AG08396 (cell line): Measurements from ENCODE around the gene VILL.
A peak's percentile ranks its signal among the peaks of the same experiment; 100 is the strongest.

Experiments
- DNase-seq: peaks from one replicate; pipeline ENCODE4 v3.0.0; 2012; ENCODE audit warnings: low spot score, mixed read lengths

Gene VILL

DNA sequence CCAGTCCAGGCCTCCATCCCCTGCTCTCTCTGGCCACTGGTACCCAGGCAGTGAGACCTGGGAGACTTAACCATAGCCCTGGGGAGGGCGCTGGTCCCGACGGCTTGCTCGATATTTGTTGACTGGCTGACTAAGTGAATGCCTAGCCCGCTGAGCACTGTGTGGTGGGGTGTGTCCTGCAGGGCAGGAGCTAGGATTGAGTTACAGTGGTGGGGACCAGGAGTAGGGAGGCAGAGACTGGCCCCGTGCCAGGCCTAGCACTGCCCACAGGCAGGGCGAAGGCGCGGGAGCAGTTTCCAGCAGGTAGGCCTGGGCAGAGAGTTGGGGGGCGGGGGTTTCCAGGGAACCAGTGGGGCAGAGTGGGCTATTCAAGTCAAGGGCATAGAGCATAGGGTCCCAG lies at the start of gene VILL:
Gene VILL, plus strand, starts transcription at position 260 of the 400 bp plus-strand sequence. CDS start 2,887 bp downstream, outside the sequence.
- DNase-seq: no peak

DNA sequence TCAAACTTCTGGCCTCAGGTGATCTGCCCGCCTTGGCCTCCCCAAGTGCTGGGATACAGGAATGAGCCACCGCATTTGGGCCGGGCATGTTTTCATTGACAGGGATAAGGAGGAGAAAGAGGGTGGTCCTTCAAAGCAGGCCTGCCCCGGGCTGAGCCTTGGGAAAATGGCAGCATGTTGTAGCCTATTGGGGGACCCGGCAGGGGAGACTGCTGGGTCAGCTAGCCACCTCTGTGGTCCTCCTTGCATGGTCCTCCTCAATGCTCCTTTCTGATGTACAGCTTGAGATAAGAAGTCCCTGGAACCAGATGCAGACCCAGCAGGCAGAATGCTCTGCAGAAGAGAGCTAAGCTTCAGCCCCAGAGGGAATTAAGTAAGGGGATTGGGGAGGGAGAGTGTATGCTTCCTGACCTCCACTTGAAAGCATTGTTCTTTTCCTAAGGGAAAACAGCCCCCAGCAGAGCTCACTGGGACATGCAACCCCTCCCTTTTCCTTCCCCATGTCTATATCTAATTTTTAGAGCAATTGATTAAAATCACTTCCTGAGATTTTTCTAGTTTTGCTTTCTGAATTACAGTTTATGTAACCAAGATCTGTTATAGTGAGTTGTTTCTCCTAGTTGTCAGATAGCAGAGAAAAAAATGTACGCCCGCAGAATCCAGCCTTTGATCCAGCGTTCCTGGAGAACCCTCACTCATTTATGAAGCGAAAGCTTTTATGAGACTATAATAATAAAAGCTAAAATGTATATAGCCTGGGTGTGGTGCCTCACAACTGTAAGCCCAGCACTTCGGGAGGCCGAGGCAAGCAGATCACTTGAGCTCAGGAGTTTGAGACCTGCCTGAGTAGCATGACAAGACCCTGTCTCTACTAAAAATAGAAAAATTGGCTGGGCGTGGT lies 48.7 kb upstream of the VILL start:
- DNase-seq: no peak

GRCh38 chr3:37942646-37943045 lies 47.9 kb upstream of the VILL start:
- DNase-seq: no peak

GRCh38 chr3:37943126-37943525 lies 47.5 kb upstream of the VILL start:
- DNase-seq: no peak

DNA sequence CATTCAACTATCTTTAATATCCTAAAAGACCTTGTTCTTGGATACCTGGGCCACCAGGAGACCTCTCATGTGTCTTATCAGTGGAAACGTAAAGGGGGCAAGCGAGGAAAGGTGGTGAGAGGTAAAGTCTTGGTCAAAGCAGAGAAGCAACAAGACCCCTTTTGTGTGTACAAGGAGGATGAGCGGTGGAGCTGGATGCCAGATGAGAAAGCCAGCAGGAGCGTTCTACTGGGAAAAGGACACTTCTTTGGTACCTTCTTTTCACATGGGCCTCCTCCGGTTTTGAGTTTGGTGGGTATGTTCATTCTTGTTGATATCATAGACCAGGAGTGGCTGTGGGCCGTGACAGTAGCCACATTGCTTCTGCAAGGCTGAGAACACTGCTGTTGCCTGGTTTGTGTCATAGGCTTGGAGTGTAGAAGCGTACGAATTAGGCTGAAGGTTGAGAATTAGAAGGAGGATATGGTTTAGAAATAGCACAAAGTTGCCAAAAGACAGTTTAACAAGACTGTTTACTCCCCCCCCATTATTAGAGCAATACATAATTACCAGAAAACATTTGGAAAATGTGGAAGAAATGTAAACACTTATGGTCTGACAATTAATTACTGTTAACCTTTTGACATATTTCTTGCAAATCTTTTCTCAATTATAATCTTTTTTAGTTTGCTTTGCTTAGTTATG lies 46.8 kb upstream of the VILL start:
- no peak for DNase-seq

DNA sequence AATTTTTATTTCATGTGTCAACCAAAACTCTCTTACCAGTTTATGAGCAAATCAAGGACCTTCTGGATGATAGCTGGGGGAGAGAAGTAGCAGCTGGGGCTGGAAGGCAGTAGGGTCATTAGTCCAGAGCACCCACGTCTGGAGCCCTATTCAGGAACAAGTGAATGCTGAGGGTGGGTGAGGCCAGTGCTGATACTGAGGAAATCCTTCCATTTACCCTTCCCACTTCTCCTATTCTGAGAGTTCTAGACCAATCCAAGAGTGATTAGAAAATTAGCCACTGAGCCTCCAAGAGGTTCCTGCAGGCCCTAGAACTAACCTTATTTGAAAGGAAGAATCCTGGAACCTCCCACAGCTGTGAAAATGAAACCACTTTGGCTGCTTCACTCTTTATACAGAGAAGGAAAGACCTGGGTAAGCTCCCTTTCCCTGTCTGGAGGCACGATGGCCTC lies 46.2 kb upstream of the VILL start:
- no peak for DNase-seq

- no peak for DNase-seq
Measured at GRCh38 chr3:37945156-37945806, 45.3 kb upstream of the VILL start.

DNA sequence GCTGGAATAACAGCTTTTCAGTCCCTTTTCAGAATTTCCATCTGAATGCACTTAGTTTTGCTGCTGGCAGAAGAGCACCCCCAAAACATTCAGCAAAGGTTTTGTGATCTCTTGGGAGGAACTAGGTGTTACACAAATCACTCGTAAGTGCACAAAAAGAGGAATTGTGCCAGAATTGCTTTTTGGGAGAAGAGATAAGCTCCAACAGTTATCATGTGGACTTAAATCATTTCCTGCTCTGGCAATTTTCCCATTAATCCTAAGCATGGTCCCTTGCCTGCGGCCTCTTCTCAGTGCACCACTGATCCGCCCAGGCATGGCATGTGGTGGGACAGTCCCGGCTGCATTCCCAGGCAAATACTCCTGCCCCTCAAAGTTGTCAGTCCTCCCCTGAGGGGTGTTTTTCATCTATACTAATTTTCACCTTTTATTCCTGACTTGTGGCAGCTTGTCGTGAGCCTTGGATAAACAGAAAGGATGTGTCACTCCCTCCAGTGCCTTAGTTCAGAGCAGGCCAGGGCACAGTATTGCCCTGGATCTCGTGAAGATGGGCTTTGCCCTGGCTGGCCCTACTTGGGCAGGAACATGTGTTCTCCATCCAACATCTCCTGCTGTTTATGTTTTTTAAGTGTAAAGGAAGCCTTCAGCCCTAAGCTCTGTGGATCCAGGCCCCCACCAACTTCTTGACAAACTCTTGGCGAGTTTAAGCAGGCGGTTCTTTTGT lies 44.6 kb upstream of the VILL start:
- no peak for DNase-seq

DNA sequence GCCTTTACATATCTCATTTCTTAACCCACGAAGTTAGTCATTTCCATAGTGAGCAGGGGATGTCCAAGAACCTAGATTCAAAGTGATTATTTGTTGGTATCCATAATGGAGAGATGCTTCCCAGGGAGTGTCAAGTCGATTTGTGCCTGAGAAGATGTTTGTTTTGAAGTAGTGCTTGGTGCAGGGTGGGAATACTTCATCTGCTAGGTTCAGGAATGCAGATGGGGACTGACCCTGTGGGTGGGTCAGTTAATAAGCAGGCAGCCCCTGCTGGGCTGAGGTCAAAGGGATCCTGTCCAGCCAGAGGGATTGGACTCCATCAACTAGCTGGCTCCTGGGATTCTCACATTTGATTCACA lies 44.1 kb upstream of the VILL start:
- DNase-seq: no peak

- DNase-seq: no peak
Measured at GRCh38 chr3:37949866-37950265, 40.7 kb upstream of the VILL start.

GRCh38 chr3:37952564-37952963 lies 38.0 kb upstream of the VILL start:
- peak; percentile 64 for DNase-seq

GRCh38 chr3:37953226-37953625 lies 37.4 kb upstream of the VILL start:
- no peak for DNase-seq

- no peak for DNase-seq
Measured at GRCh38 chr3:37953707-37954394, 36.7 kb upstream of the VILL start.

GRCh38 chr3:37954881-37955280 lies 35.7 kb upstream of the VILL start:
- DNase-seq: no peak

- no peak for DNase-seq
Measured at GRCh38 chr3:37955918-37956707, 34.5 kb upstream of the VILL start.

- no peak for DNase-seq
Measured at GRCh38 chr3:37956723-37957538, 33.7 kb upstream of the VILL start.

DNA sequence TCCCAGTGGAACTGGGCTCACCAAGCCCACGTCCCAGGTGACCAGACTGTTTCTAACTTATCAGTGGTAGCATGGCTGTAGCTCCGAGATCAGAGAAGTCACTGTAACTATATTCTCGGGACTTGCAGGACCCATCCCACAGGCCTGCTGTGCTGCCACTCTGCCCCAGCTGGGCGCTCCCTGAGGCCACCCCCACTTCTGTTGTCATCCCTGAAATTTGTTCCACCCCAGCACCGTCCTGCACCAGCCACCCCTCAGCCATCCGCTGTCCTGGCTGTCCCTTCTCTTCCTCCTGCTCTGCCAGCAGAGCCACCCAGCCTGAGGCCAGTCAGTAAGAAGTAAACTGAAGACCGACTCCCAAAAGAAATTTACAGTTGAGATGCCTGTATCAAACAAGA lies 33.0 kb upstream of the VILL start:
- DNase-seq: no peak

DNA sequence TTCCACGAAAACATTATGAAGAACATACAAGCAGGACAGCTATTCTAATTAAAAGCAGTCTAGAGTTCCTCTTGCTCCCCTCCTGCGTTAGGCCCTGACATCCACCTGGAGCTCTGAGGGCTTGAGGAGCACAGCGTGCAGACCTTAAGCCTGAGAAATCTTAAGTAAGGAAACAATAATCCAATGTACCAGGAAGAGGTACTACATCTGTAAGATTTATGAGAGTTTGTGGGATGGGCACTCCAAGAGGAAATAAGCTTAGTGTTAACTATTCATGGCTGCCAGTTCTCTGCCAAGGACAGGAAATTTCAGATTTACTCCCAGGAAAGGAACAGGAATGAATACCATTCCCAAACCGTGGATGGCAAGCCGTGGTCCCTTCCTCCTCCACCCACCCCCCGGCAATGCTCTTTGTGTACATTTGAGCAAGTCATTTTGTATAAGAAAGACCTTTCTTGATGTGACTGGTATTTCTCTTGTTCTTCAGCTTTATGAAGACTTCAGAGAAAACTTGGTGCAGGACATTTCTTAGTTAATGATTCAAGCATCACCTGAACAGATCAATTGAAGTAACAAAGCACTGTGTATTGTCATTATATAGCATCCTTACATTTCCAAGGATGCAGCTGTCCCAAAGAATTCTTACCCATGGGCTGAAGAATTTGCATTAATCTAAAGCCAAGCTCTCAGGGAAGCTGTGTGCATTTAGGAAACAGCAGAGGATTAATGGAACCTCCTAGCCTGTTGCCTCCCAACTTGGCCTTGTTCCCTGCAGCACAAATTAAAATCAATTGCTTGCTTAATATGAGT lies 28.8 kb upstream of the VILL start:
- no peak for DNase-seq

- no peak for DNase-seq
Measured at GRCh38 chr3:37963016-37963415, 27.6 kb upstream of the VILL start.
